H1 (cell line): ENCODE measurements around the gene SLC27A5. TPM values are rescaled to one million over a fixed set of nuclear protein-coding genes. Genes with fewer than 3 reads are reported as not detected.

ENCODE experiments used
- BRCA1 ChIP-seq: IDR thresholded peaks from 2 replicates; pipeline ENCODE4 v1.6.1; 2012; ENCODE audit warnings: low read depth, low read length, improper control_type of control experiment
- EP300 ChIP-seq, 2 experiments: IDR thresholded peaks; 1 replicate in 1 of 2; 2 replicates in 1 of 2; pipeline ENCODE4 v1.6.1; 2011 to 2012; ENCODE audit warnings: low read depth in 2 of 2, low read length in 2 of 2, mild to moderate bottlenecking in 2 of 2, borderline replicate concordance in 1 of 2, inconsistent platforms in 1 of 2, moderate library complexity in 1 of 2
- GTF2F1 ChIP-seq: IDR thresholded peaks from 2 replicates; pipeline ENCODE4 v1.6.1; 2012; ENCODE audit warnings: low read depth, low read length, improper control_type of control experiment, borderline replicate concordance
- HDAC6 ChIP-seq: IDR thresholded peaks from one replicate; pipeline ENCODE4 v1.7.1; 2012; ENCODE audit warnings: low read depth, mild to moderate bottlenecking, inconsistent platforms, low read length, moderate library complexity
- JUN ChIP-seq: IDR thresholded peaks from 2 replicates; pipeline ENCODE4 v1.6.1; 2011; ENCODE audit warnings: low read depth, mild to moderate bottlenecking, improper control_type of control experiment, low read length
- JUND ChIP-seq: IDR thresholded peaks from 2 replicates; pipeline ENCODE4 v1.6.1; 2011; ENCODE audit warnings: mild to moderate bottlenecking, improper control_type of control experiment, low read length
- MAX ChIP-seq: IDR thresholded peaks from 2 replicates; pipeline ENCODE4 v1.6.1; 2012; ENCODE audit warnings: inconsistent platforms
- NRF1 ChIP-seq: IDR thresholded peaks from 2 replicates; pipeline ENCODE4 v1.6.1; 2011; ENCODE audit warnings: mild to moderate bottlenecking, low read depth, low read length, improper control_type of control experiment
- PHF8 ChIP-seq: fragments of 200-600 bp; sonication (generic); conservative IDR thresholded peaks from 2 replicates; pipeline ENCODE4 v1.7.1; 2012; ENCODE audit warnings: low read depth, mild to moderate bottlenecking, inconsistent platforms, low read length, moderate library complexity
- POLR2A ChIP-seq, 2 experiments: IDR thresholded peaks; 1 replicate in 1 of 2; 2 replicates in 1 of 2; pipeline ENCODE4 v1.6.1; 2011; ENCODE audit warnings: low read depth in 2 of 2, low read length in 2 of 2, mild to moderate bottlenecking in 2 of 2; ENCODE audit errors: control extremely low read depth in 1 of 2
- POLR2AphosphoS5 ChIP-seq: IDR thresholded peaks from 2 replicates; pipeline ENCODE4 v1.6.1; 2011; ENCODE audit warnings: low read depth, low read length
- SIRT6 ChIP-seq: IDR thresholded peaks from one replicate; pipeline ENCODE4 v1.7.1; 2012; ENCODE audit warnings: low read length, inconsistent platforms
- SUZ12 ChIP-seq: fragments of 200-600 bp; sonication (generic); IDR thresholded peaks from 2 replicates; pipeline ENCODE4 v1.6.1; 2012; ENCODE audit warnings: mild to moderate bottlenecking, inconsistent platforms, low read length, moderate library complexity, mixed read lengths
- TAF1 ChIP-seq: IDR thresholded peaks from 2 replicates; pipeline ENCODE4 v1.6.1; 2011; ENCODE audit warnings: mild to moderate bottlenecking, low read depth, low read length
- TBP ChIP-seq: IDR thresholded peaks from 2 replicates; pipeline ENCODE4 v1.6.1; 2011; ENCODE audit warnings: low read depth, low read length, improper control_type of control experiment
- polyA plus RNA-seq, 7 experiments: library from polyadenylated mRNA; depleted of rRNA in 3 of 7; stranded (reverse) in 5 of 7; unstranded in 2 of 7; fragments of >200 nt in 5 of 7; fragments of 200-250 nt in 2 of 7; gene quantifications; 1 replicate in 5 of 7; 2 replicates in 1 of 7; 4 replicates in 1 of 7; pipeline versions ENCODE4 v1.2.1 to v1.2.3, GENCODE V29; 2011 to 2013; ENCODE audit warnings: missing spikeins in 2 of 7, mixed read lengths in 2 of 7
- total RNA-seq: library from RNA; stranded (reverse); fragmentation: NEBNext Ultra II Directional; extraction: Animal tissue kit (Norgen Biotek cat#: 25700); gene quantifications from 2 replicates; pipeline ENCODE4 v1.2.1, GENCODE V29; 2021
- TF ChIP-seq, protein P1 (sequence below): IDR thresholded peaks from 2 replicates; pipeline ENCODE4 v1.6.1; 2012; ENCODE audit warnings: low read length, inconsistent platforms

Gene SLC27A5
- total and polyA plus RNA-seq, 2 of the 8 experiments (the other 6 are each of a cell fraction or from before 2014, with no cell fraction given): 25.1 to 80.5 TPM

DNA sequence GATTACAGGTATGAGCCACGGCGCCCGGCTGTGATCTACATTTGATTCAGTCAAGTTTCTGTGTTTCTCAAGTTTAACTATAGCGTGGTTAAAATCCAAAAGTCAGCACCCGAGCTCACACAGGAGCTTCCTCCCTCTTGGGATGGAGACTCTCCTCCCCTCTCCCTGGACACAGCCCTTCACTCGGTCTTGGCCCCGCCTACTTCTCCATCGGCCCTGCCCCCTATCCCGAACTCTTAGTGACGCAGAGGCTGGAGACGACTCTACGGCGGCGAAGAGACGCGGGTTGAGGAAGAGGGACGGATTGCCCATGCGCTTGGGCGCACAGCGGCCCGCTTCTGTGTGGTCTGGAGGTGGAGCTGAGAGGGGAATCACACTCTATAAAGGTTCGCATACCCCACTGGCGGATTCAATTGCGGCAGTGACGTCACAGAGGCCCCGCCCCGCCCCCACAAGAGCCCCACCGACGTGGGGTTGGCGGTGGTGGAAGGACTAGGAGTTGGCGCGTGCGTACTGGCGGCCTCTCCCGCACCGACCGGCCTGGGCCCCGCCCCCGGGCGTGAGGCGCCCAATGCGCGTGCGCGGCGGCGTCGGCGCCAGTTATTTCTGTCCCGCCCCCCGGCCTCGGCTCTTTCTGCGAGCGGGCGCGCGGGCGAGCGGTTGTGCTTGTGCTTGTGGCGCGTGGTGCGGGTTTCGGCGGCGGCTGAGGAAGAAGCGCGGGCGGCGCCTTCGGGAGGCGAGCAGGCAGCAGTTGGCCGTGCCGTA is 32.2 kb upstream of the SLC27A5 start, which contains the start of gene TRIM28 (continued):
- TF ChIP-seq TBP: peak; percentile 94
- TF ChIP-seq POLR2AphosphoS5: peak; percentile 96
- peak; percentile 97 for TF ChIP-seq TAF1
- TF ChIP-seq NRF1: peak; percentile 86
- no peak for TF ChIP-seq SUZ12
- TF ChIP-seq, protein P1, sequence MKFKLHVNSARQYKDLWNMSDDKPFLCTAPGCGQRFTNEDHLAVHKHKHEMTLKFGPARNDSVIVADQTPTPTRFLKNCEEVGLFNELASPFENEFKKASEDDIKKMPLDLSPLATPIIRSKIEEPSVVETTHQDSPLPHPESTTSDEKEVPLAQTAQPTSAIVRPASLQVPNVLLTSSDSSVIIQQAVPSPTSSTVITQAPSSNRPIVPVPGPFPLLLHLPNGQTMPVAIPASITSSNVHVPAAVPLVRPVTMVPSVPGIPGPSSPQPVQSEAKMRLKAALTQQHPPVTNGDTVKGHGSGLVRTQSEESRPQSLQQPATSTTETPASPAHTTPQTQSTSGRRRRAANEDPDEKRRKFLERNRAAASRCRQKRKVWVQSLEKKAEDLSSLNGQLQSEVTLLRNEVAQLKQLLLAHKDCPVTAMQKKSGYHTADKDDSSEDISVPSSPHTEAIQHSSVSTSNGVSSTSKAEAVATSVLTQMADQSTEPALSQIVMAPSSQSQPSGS: peak; percentile 57; the same call in 1 of the 2 replicates
- TF ChIP-seq JUN: no peak
- TF ChIP-seq SIRT6: no peak
- peak; percentile 91 for TF ChIP-seq GTF2F1
- TF ChIP-seq POLR2A (IDR thresholded peaks at IDR 0.05; ENCODE audit: control extremely low read depth in 1 of 2, low read depth in 2 of 2, low read length in 2 of 2): peak; percentile 93 to 95
- TF ChIP-seq JUND: no peak
- peak; percentile 98 for TF ChIP-seq PHF8
- no peak for TF ChIP-seq HDAC6
- TF ChIP-seq BRCA1: no peak
- 0 out of 3 replicates have a peak, but pooled peaks of 1 of the 2 experiments have one; percentile 1 for TF ChIP-seq EP300 (IDR thresholded peaks at IDR 0.05; ENCODE audit: borderline replicate concordance in 1 of 2, low read depth in 2 of 2, low read length in 2 of 2)
- TF ChIP-seq MAX: peak; percentile 59
